Natural killer cell (primary cell): ENCODE results near the gene TMEM150C. TPM values are rescaled to one million over a fixed set of nuclear protein-coding genes. Genes with fewer than 3 reads are reported as not detected.

ENCODE experiments used
- ATAC-seq, 3 donors: fragments of 150-1000 bp in 2 of 3; fragments of 200-7000 bp in 1 of 3; cut with Tn5 transposase; 1 replicate in 1 of 3; 2 replicates in 2 of 3; pipeline ENCODE4 v1.10.0; 2021; ENCODE audit warnings: mild to moderate bottlenecking in 2 of 3, moderate library complexity in 2 of 3
- DNase-seq, 2 donors: peaks; one replicate each; pipeline versions ENCODE4 v3.0.0 to v3.0.0-alpha.2; 2013 to 2021; ENCODE audit warnings: mixed read lengths in 1 of 2
- H3K27ac ChIP-seq: one replicate; pipeline ENCODE4 v1.5.1; 2013; ENCODE audit warnings: mild to moderate bottlenecking, low read length
- H3K27me3 ChIP-seq: one replicate; pipeline ENCODE4 v1.6.1; 2013; ENCODE audit warnings: low read length; ENCODE audit not compliant: control insufficient read depth, insufficient read depth
- H3K36me3 ChIP-seq: one replicate; pipeline ENCODE4 v1.6.1; 2013; ENCODE audit warnings: low read length; ENCODE audit not compliant: control insufficient read depth, insufficient read depth
- H3K4me1 ChIP-seq: one replicate; pipeline ENCODE4 v1.6.1; 2013; ENCODE audit warnings: low read length; ENCODE audit not compliant: control insufficient read depth, insufficient read depth
- H3K4me3 ChIP-seq: one replicate; pipeline ENCODE4 v1.5.1; 2013; ENCODE audit warnings: low read length
- H3K9me3 ChIP-seq: one replicate; pipeline ENCODE4 v1.6.1; 2013; ENCODE audit warnings: low read length; ENCODE audit not compliant: control insufficient read depth, insufficient read depth
- H3K27ac Mint-ChIP-seq, 2 donors: one replicate each; pipeline ENCODE4 v1.8.0; 2022; ENCODE audit warnings: mild to moderate bottlenecking in 2 of 2, mixed read lengths in 2 of 2, moderate library complexity in 1 of 2
- H3K27me3 Mint-ChIP-seq, 2 donors: one replicate each; pipeline ENCODE4 v1.8.0; 2022; ENCODE audit warnings: low read depth in 2 of 2, mixed read lengths in 2 of 2
- H3K36me3 Mint-ChIP-seq: one replicate; pipeline ENCODE4 v1.8.0; 2022; ENCODE audit warnings: mixed read lengths
- H3K4me1 Mint-ChIP-seq, 2 donors: one replicate each; pipeline ENCODE4 v1.8.0; 2022; ENCODE audit warnings: mixed read lengths in 2 of 2
- H3K4me3 Mint-ChIP-seq: one replicate; pipeline ENCODE4 v1.8.0; 2022; ENCODE audit warnings: mild to moderate bottlenecking, moderate library complexity, mixed read lengths
- H3K9me3 Mint-ChIP-seq, 2 donors: one replicate each; pipeline ENCODE4 v1.8.0; 2022; ENCODE audit warnings: mixed read lengths in 2 of 2
- WGBS: methylation state at CpG from one replicate; pipeline ENCODE4 v1.1.7; 2013; ENCODE audit warnings: missing lambda C conversion rate; ENCODE audit not compliant: insufficient coverage; 5-methylcytosine and 5-hydroxymethylcytosine counted together
- intact Hi-C: fragments of 100-400 bp; cut with micrococcal nuclease; formaldehyde crosslinking; loops from one replicate; pipeline ENCODE4 v1.14.2; 2022
- total RNA-seq, 4 donors: library from RNA; stranded (reverse); fragments of 120-200 nt in 1 of 4; gene quantifications; one replicate each; pipeline versions ENCODE4 v1.2.3 to v1.2.4, GENCODE V29; 2013 to 2022
- TF ChIP-seq, protein P1 (sequence below): fragments of 200-600 bp; IDR thresholded peaks from one replicate; pipeline ENCODE4 v1.8.0; 2022; ENCODE audit warnings: antibody characterized with exemption

TMEM150C gene
- total RNA-seq, 3 donors from 2014 or later (not counting 1 experiment from before 2014, with no cell fraction given), result not detected

DNA sequence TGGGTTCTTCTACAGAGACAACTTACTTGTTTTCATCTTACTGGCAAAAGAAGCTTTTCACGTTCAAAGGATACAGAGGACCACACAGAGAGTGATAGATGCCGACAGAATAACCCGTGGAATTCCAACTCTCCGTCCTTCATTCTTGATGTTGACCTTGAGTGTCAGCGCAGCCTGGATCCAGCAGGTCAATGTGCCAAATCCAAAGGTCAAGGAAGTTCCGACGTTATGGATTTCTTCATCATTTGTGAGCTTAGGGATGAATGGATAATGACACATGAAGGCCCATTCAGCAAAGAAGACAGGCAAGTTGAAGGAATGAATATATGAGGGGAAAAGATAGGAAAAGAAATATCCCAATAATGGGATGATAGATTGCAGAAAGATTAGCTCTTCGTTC is 71.8 kb downstream of the TMEM150C start:
- Histone ChIP-seq H3K4me1 (no peaks in the 10 kb centered on the region), H3K9me3 (no peaks in the 10 kb centered on the region), H3K36me3 (no peaks in the 10 kb centered on the region), H3K4me3 (no peak overlapping the region), H3K27ac (no peak overlapping the region), H3K27me3 (no peaks in the 10 kb centered on the region)
- no peaks in the 10 kb centered on the region for H3K27me3 Mint-ChIP-seq
- H3K36me3 Mint-ChIP-seq, result no peaks in the 10 kb centered on the region
- DNase-seq (no peak), ATAC-seq (no peak)
- no peaks in the 10 kb centered on the region for H3K4me1 Mint-ChIP-seq
- H3K27ac Mint-ChIP-seq, result no peak overlapping the region
- 94% methylated on average over 7 of the region's 8 CpGs for WGBS
- H3K4me3 Mint-ChIP-seq, result no peak overlapping the region
- TF ChIP-seq, protein P1, sequence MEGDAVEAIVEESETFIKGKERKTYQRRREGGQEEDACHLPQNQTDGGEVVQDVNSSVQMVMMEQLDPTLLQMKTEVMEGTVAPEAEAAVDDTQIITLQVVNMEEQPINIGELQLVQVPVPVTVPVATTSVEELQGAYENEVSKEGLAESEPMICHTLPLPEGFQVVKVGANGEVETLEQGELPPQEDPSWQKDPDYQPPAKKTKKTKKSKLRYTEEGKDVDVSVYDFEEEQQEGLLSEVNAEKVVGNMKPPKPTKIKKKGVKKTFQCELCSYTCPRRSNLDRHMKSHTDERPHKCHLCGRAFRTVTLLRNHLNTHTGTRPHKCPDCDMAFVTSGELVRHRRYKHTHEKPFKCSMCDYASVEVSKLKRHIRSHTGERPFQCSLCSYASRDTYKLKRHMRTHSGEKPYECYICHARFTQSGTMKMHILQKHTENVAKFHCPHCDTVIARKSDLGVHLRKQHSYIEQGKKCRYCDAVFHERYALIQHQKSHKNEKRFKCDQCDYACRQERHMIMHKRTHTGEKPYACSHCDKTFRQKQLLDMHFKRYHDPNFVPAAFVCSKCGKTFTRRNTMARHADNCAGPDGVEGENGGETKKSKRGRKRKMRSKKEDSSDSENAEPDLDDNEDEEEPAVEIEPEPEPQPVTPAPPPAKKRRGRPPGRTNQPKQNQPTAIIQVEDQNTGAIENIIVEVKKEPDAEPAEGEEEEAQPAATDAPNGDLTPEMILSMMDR, result no peak
- H3K9me3 Mint-ChIP-seq, result no peaks in the 10 kb centered on the region
- intact Hi-C loops, result no loop called here

DNA sequence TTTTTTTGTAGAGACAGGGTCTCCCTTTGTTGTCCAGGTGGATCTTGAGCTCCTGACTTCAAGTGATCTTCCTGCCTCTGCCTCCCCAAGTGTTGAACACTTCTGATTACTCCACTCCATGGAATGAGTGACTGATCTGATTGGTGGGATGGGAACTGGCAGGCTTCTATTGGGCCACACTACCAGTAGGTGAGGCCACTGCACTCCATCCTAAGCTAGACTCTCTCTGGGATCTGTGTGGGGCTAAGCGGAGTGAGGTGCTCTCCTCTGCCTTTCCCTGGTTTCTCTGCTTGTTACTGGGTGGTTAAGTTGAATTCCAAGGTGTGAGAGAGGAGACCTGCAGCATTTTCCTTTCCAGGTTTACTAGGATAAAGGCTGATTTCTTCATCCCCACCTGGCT is 72.7 kb downstream of the TMEM150C start:
- Mint-ChIP-seq H3K27me3 (no peaks in the 10 kb centered on the region), H3K36me3 (no peaks in the 10 kb centered on the region), H3K9me3 (no peaks in the 10 kb centered on the region), H3K4me1 (no peaks in the 10 kb centered on the region), H3K4me3 (no peak overlapping the region), H3K27ac (no peak overlapping the region)
- intact Hi-C loops, result no loop called here
- H3K4me1 ChIP-seq, result no peaks in the 10 kb centered on the region
- H3K36me3 ChIP-seq, result no peaks in the 10 kb centered on the region
- no peak overlapping the region for H3K27ac ChIP-seq
- DNase-seq (no peak), ATAC-seq (no peak)
- 93% methylated on average over 1 of the region's 1 CpG for WGBS
- TF ChIP-seq, protein P1, result no peak
- no peaks in the 10 kb centered on the region for H3K9me3 ChIP-seq
- no peak overlapping the region for H3K4me3 ChIP-seq
- H3K27me3 ChIP-seq, result no peaks in the 10 kb centered on the region

DNA sequence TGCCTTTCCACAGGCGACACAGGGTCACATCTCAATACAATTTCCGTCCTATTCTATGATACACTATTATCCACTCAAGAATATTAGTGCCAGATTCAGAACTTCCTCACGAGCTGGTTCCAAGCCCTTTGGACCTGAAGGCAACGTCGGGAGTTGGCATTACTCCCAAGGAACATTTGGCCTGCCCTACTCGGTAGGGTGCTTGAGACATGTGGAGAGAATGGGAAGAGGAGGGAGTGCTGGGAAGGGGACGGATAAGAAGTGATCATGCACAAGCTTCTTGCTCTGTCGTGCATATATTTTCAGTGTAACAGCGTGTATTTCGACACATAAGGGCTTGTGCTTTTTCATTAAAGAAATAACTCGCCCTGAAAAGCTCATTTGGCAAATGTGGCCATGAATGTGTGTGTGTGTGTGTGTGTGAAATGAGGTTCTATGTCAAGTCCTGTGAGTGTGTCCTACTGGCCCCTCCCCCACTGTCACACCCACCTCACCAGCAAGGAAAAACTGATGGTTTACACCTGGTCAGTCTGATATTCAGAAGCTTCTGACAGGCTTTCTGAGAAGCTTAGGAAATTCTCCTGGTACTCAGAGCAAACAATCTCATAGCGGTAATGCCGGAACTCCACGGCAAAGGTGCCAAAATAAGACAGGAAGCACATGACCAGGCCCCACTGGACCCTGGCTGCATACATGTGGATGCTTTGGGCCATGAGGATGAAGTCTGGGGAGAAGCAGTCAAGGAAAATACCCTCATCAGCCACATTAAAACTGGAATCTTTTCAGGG is 76.6 kb downstream of the TMEM150C start:
- H3K9me3 Mint-ChIP-seq, result no peaks in the 10 kb centered on the region
- DNase-seq (no peak), ATAC-seq (no peak)
- Histone ChIP-seq H3K4me1 (no peaks in the 10 kb centered on the region), H3K4me3 (no peak overlapping the region), H3K27me3 (no peaks in the 10 kb centered on the region), H3K27ac (no peak overlapping the region), H3K36me3 (peaks cover 3% of the 10 kb centered on the region), H3K9me3 (no peaks in the 10 kb centered on the region)
- no peak overlapping the region for H3K27ac Mint-ChIP-seq
- no peaks in the 10 kb centered on the region for H3K27me3 Mint-ChIP-seq
- TF ChIP-seq, protein P1, result no peak
- intact Hi-C loops, result no loop called here
- H3K4me1 Mint-ChIP-seq, result no peaks in the 10 kb centered on the region
- H3K36me3 Mint-ChIP-seq, result no peaks in the 10 kb centered on the region
- WGBS, result 96% methylated on average over 14 of the region's 14 CpGs
- H3K4me3 Mint-ChIP-seq, result no peak overlapping the region

DNA sequence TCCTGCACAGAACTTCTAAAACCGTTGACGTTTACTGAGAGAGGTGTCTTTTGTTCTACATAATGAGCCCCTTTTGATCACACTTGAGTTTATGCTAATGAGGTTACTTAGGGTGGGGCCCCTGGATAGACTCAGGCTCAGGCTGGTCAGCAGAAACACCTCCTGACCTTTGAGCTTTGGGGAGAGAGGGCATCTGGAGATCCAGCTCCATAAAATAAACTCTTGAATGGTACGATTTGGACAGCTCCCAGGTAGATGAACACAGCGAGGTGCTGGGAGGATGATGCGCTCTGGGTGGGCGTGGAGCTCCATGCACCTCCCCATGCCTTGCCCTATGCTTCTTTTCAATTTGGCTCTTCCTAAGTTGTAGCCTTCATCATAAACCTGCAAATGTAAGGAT is 79.4 kb downstream of the TMEM150C start:
- Mint-ChIP-seq H3K9me3 (no peaks in the 10 kb centered on the region), H3K36me3 (no peaks in the 10 kb centered on the region), H3K27ac (no peak overlapping the region), H3K4me3 (no peak overlapping the region), H3K27me3 (no peaks in the 10 kb centered on the region), H3K4me1 (no peaks in the 10 kb centered on the region)
- DNase-seq, result no peak
- 87% methylated on average over 6 of the region's 6 CpGs for WGBS
- no peak overlapping the region for H3K4me3 ChIP-seq
- no peak overlapping the region for H3K27ac ChIP-seq
- no peak for ATAC-seq
- H3K27me3 ChIP-seq, result no peaks in the 10 kb centered on the region
- no peaks in the 10 kb centered on the region for H3K9me3 ChIP-seq
- H3K4me1 ChIP-seq, result no peaks in the 10 kb centered on the region
- intact Hi-C loops, result no loop called here
- TF ChIP-seq, protein P1, result no peak
- H3K36me3 ChIP-seq, result peaks cover 12% of the 10 kb centered on the region
